Endometrial microvascular endothelial cells (primary cell): ENCODE results near the gene TIAM1. TPM values are rescaled to one million over a fixed set of nuclear protein-coding genes. Genes with fewer than 3 reads are reported as not detected.

Source experiments
- in situ Hi-C: cut with HindIII; loops from 2 replicates; pipeline ENCODE4 v1.10.0; 2017; ENCODE audit warnings: low sequenced_read_pairs, low pct_unique_long_range_greater_than_20kb; ENCODE audit errors: inconsistent ontology term
- total RNA-seq: library from RNA; depleted of rRNA; stranded (reverse); fragments of >200 nt; gene quantifications from one replicate; pipeline ENCODE4 v1.2.3, GENCODE V29; 2015; ENCODE audit errors: inconsistent ontology term

Gene TIAM1
- total RNA-seq, 1 donor from 2014 or later, result 4.5 TPM

DNA sequence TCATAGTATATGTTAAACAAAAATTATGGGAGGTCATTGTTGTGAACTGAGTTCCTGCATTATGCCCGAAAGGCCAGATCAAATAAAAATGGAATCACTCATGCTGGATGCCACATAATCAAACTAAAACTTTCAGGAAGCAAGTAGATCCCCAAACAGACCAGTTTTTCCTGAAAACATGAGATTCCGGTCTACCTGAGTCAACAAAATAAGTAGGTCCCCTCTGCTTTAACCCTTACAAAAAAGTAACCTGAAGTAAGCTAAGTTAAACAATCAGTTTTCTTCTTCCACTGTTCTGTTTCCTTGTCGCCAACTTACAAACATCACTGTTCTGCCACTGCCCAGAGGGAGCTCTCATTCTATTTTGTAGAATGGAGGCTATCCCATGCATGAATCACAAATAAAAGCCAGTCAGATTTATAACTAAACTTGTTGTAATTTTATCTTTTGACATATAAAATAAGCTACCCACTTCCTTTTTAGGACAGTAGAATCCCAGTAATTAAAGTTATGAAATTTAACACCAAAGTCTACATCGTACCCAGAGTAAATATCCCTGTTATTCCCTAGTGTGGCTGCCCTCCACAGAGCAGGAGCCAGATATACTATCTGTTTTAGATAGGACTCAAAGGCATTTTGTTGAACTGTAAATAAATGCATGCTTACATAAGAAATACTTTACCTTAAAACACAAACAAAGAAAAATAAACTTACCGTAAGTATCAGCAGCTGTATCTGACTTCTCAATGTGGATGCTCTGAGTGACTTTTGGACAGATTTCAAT, 149.4 kb downstream of the TIAM1 start:
- in situ Hi-C loops, result no loop called here

DNA sequence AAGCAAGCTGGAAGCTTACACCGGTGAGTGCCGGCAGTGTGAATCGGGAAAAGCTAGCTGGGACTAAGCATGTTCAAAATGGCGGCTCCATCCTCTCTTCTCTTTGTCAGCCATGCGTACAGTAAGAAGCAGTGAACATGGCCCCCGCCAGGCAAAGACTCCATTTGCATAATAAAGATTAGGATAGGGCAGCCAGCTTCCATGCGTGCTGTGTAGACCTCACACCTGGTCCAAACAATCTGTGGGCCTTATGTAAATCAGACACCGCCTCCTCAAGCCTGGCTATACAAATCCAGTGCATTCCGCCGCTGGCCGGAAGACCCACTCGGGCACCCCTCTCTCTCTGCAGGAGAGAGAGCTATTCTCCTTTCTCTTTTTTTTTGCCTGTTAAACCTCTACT, 150.3 kb downstream of the TIAM1 start:
- in situ Hi-C loops, result no loop called here

DNA sequence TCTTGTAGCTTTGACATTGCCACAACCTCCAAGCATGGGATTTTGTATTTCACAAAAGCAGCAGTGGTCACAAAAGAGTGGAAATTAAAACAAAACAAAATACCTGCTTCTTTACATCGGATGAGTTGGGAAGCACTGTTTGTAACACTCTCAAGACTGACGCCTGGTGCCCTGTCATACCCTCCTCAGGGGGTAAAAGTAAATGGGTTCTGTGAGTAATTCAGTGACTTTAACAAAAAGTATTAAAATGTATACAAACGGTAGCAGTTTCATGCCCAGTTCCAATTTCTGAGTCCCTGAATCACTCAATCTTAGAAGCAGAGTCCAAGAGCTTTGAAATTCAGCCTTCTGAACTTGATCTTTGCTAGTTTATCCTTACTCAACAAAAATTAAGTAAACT, 152.5 kb downstream of the TIAM1 start:
- in situ Hi-C loops, result no loop called here

DNA sequence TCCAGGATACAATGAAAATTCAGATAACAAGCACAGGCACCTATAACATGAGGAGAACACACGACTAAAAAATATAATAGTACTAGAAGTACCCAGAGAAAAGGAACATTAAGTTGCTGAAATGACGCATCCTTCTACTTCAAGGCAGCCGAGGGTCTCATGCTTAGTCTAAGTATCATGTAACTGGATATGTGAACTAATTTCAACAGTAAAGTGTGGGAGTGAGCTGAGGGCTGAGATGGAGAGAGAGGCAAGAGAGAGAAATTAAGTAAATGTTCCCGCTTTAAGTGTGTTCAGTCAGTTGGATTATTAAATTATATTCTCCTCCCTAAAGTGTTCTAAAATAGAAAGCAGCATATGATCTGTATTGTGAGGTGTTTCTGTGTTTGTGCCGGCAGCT, 153.5 kb downstream of the TIAM1 start:
- in situ Hi-C loops, result no loop called here

DNA sequence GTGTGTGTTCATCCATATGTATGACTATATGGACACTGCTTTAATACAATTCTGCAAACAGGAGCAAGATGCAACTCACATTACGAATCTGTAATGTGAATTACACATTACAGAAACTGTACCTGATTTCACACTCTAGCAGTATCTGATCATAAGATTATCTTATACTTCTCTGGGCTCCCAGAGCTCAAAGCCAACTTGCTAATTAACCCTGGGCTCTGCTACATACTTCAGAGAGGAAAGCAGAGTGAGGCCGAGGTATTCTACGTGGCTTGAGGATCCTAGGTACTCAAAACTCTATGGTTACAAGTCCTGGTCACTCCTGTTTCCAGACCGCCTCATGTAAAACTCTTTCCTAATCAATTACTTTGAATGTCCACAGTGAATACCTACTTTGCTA, 156.6 kb downstream of the TIAM1 start:
- in situ Hi-C loops, result no loop called here

DNA sequence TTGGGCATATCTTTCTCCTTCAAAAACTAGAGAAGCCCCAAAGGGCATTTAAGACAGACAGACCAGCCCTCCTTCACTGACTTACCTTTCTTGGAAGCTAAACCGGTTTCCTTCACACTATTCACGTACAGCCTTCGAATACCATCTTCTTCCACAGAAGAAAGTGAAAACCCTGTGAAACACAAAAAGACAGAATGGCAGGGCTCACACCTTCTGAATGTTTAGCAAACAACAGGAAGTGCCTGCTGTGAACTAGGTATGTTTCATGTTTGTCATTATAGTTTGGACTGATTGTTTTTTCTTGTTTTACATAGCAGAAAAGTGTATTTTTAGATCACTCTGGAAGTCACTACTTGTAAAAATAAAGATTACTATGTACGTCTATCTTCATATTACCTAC, 157.1 kb downstream of the TIAM1 start:
- in situ Hi-C loops, result no loop called here

DNA sequence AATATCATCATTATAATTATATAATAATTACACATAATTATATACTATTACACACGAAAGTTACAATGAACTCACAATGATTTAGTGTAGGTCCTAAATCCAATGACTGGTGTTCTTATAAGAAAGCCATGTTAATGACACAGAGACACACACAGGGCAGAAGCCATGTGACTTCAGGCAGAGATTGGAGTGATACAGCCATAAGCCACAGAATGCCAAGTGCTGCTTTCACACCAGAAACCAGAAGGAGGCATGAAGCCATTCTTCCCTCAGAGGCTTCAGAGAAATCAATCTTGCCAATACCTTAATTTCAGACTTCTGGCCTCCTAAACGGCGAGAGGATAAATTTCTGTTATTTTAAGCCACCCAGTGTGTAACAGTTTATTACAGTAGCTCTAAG, 158.4 kb downstream of the TIAM1 start:
- in situ Hi-C loops, result no loop called here

DNA sequence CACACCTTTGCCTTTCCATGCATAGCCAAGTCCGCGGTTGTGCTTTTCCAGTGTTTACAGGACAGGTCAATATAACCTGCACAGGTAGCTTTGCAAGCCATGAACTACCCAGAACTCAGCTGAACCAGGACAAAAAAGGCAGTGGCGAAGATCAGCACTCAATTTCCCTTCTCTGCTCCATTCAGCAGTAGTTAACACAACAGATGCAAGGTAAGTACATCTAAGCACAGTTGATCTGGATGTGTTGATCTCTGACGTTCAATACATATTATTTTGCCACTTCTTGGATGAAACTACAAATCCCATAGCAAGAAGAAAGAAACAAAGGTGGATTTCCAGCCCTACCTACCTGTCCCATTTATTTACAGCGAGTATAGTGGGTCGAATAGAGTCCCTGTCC, 159.2 kb downstream of the TIAM1 start:
- in situ Hi-C loops, result no loop called here

DNA sequence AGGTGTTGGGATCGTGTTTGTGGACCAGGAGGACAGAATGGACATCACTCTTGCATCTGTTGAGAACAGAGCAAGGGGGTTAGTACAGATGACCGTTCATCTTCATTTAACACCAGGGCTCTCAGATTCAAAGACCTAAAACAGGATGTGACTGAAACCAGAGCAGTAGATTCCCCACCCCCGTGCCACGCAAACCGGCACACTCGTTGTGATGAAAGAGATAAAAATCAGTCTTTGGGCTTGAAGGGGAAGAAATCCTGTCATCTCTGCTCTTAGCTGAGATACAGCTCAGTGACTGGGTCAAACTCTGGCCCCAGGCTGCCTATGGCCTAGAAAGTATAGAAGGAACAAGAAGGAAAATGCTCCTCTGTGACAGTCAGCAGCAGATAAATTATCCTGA, 159.6 kb downstream of the TIAM1 start:
- in situ Hi-C loops, result no loop called here

DNA sequence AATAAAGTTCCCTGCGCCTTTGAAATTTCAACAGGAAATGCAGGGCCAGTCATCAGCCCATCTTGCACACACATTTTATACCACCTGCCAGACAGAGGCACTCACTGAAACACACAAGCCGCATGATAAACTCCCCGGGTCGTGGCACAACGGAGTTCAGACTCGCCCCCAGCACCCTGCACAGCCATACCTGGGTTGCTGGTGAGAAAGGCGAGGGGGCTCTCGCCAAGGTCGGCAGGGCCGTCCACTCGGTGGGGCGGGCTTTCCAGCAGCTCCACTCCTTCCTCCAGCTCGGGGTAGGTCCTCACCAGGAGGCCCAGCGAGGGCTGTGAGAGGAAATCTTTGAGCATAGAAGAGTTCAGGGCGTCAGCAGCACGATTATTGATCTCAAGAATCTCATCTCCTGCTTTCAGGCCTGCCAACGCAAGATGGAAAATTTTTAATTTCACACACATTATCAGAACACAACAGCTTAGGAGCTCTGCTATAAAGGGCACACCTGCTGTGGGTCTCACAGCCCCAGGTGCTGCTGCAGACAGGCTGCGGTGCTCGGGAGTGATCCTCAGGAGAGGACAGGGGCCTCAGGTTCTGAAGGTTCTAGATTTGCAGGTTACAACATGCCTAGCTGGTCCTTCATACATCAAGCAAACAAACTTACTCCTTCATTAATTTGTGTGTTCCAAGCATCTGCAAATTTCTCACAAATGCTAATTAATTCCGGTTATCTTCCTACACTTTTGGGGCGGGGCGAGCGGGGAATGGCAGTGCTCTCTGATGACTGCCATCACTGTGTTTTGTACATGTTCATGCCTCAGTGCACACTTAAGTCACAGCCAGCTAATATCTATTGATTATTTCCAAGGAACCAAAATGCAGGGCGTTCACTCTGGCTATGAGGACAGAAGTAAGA, 161.6 kb downstream of the TIAM1 start:
- in situ Hi-C loops, result no loop called here

DNA sequence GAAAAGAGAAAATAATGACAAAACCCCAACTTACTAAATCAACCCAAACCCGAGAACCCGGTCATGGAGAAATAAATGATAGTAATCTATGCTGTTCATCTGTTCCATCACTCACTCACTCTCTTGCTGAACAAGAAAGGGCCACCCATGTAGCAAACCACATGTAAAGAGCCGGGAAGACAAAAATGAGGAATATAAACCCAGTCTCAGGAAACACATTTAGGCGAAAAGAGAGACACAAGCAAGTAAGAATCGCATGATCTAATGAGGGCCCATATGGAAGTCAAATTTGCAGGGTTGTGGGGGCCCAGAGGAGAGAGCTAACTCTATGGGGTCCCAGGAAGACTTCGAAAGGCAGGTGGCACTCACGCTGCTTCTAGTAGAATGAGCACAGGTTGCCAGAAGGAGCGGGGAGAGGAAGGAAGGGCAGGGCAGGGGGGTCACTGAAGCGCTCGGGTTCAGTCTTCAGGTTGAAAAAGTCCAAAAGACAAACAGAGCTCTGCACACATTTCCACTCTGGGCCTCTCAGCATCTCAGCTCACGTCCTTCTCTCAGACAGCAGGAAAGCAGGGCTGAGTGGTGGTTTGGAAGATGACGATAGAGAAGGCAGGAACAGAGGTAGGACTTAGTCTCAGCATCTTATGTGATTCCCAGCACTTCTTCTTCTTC, 162.8 kb downstream of the TIAM1 start:
- in situ Hi-C loops, result no loop called here

DNA sequence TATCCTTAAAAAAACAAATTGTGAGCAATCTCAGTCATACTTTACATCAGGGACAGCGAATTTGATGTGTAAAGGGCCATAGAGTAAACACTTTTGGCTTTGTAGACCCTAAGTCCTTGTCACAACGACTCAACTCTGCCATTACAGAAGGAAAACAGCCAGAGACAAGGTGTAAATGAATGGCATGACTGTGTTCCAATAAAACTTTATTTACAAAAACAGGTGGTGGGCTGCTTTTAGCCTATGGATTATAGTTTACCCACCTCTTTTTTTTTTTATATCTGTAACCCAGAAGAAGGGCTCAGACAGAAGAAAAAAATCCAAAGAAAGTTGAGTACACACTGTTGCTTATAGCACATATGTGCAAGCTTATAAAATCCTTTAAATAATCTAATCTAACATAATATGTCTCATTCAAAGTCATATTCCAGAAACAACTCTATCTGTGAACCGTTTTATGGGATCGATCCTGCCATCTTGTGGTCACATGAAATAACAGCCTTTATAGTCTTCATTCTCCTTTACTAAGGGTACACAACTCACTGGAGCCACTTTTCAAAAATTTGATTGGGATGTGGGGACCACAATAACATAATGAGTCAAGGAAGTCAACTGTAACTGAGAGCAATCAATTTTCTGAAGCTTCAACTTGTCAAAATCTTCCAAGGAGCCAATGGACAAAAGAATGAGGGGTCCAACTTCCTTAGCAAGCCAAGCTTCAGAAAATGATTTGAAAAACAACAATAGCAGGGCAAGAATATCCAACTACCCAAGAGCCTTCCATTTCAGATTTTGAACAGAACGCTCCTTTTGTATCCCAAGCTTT, 163.6 kb downstream of the TIAM1 start:
- in situ Hi-C loops, result no loop called here

DNA sequence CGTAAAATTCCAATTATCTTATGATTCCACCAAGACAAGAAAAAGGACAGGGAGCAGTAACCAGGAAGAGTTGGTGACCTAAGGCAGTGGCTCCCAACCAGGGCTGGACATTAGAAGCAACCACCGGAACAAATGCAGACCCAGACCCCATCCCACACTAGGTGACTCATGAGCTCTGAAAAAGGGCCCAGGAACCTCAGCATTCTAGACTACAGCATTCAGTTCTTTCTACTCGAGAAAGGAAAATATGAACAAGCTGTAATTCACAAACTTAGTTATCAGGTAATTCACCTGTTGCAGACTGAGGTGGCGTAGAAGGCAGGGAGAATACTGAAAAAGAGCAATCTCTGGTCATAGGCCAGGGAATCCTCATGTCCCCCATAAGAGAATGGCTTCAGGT, 167.3 kb downstream of the TIAM1 start:
- in situ Hi-C loops, result no loop called here

DNA sequence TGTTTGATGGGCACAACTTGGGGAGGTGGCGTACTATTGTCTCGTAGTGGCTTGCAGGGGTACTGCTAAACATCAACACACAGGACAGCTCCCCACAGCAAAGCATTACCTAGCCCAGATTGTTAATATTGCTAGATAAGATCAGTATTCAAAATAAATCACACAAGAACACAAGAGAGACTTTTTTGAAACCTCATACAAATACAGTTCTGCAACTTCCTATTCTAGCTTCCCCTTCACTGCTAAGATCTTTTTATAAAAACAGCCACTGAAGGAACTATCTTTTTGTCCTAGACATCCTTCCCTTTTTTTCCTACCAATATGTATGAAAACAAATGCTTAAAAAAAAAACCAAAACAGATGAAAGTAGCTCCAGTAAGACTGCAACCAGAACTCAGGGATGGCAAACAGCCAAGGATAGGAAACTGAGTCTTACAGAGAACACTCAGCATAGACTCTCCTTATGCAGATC, 167.9 kb downstream of the TIAM1 start:
- in situ Hi-C loops, result no loop called here

DNA sequence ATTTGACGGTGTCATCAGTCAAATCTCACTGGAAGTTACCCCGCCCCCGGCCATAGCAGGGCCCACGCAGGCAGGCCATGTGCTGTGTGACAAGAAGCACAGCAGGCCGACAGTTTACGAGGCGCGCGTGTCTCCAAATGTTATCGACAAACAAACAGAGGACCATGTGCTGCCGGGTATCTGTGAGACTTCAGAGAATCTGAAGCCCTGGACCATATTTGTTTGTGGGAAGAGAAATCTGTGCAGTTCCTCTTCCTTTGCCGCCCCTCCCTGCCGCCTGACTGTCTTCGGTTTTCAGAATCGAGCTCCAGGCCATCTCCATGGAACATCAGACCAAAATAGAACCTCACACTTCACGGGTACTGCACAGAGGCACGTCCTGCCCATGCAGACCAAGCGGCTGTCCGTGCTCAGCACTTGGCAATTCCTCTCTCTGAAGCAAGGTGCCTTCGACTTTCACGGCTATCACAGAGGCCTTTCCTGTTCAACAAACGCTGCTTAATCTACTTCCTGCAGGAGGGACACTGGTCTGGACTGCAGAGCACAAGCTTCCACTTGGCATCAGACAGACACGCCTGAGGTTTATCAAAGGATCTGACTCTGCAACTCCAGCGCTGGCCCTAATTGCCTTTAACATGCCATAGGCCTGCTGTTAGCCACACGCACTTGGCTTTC, 170.0 kb downstream of the TIAM1 start:
- in situ Hi-C loops, result no loop called here

DNA sequence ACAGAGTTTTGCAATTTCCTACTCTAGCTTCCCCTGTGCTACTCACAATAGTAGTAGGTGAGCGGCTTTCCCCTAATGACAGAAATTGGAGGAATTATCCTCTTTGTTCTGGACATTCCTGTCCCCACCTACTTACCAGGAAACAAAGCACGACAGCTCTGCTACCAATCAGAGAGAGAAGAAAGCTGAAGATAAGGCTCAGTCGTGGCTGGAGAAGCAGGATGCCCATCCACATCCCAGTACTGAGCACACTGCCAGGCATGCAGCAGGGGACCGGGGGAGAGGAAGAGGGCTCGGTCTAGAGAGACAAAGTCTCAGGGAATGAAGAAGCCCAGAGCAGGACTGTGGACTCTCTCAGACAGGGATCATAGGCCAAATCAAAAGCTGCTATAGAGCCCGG, 171.7 kb downstream of the TIAM1 start:
- in situ Hi-C loops, result no loop called here

DNA sequence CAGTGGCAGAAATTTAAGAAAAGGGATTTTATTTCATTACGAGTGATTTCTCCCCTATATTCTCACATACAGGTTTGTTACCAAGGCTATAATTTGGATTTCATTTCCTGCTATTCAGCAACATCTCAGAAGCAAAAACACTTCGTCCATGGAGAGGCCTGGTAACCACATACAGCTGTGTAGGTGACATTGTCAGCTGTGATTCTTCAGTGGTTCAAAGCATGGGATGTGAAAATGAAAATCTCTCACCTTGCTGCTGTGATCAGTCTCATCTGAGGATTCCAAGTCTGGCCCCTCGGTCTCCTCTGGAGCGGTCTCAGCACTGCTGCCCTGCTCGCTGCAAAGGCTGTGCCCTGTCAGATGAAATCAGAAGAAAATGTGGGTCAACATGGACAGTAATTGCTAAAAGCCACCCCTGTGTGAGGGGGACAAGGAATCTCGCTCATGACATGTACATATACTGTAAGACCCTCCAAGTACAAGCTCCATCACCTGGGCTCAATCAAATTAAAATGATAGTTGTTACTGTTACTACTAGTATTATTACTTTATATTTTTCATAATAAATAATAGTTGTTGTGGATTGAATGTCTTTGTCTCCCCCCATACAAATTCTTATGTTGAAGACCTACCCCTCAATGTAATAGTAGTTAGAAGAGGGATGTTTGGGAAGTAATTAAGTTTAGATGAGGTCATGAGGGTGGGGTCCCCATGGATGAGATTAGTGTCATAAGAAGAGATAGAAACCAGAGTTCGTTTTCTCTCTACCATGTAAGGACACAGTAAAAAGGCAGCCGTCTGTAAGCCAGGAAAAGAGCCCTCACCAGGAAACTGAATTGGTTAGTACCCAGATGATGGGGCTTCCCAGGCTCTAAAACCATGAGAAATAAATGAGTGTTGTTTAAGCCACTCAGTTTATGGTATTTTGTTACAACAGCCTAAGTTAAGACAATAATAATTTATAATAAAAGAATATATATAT, 179.1 kb downstream of the TIAM1 start:
- in situ Hi-C loops, result no loop called here
